A549 (cell line): ENCODE measurements around the gene SLC17A9. TPM values are rescaled to one million over a fixed set of nuclear protein-coding genes. Genes with fewer than 3 reads are reported as not detected.

Experiments used
- ATAC-seq, 2 experiments: fragments of 200-7000 bp in 1 of 2; fragments of >200 bp in 1 of 2; cut with Nextera tagmentation in 1 of 2; cut with Tn5 transposase in 1 of 2; 3 replicates each; pipeline versions ENCODE4 v1.8.0 to v1.9.1; 2018 to 2020; ENCODE audit warnings: mild to moderate bottlenecking in 1 of 2, moderate library complexity in 1 of 2
- CTCF ChIA-PET: fragments of 300-600 bp; sonication (Branson Sonifier 250); formaldehyde crosslinking; extraction: SDS; loops from one replicate; lab custom pipeline; 2021; ENCODE audit warnings: antibody characterized with exemption, inconsistent platforms; lab: Yijun Ruan, JAX
- POLR2A ChIA-PET: fragments of 350-600 bp; formaldehyde crosslinking; extraction: SDS; loops from one replicate; lab custom pipeline; 2021; ENCODE audit warnings: antibody characterized with exemption, inconsistent platforms; lab: Yijun Ruan, JAX
- DNase-seq, 2 experiments: peaks; one replicate each; pipeline versions ENCODE4 v3.0.0 to v3.0.0-alpha.2; 2011 to 2016; ENCODE audit warnings: low read depth in 1 of 2, low spot score in 1 of 2
- FAIRE-seq: peaks from 2 replicates; lab custom pipeline; 2011; peaks lifted over from hg19 to GRCh38; lab: Jason Lieb, UNC
- H3K27ac ChIP-seq, 2 experiments: fragments of >200 bp; sonication (Bioruptor Twin); formaldehyde crosslinking; 3 replicates each; pipeline ENCODE4 v1.5.1; 2016 to 2017
- H3K4me1 ChIP-seq: fragments of >200 bp; sonication (Bioruptor Twin); formaldehyde crosslinking; 3 replicates; pipeline ENCODE4 v1.6.1; 2016
- H3K4me2 ChIP-seq: fragments of >200 bp; sonication (Bioruptor Twin); formaldehyde crosslinking; 3 replicates; pipeline ENCODE4 v1.6.1; 2016
- H3K4me3 ChIP-seq: fragments of >200 bp; sonication (Bioruptor Twin); formaldehyde crosslinking; 3 replicates; pipeline ENCODE4 v1.5.1; 2016
- H3K9me3 ChIP-seq: fragments of >200 bp; sonication (Bioruptor Twin); formaldehyde crosslinking; 3 replicates; pipeline ENCODE4 v1.6.1; 2016
- CBX2 ChIP-seq: fragments of 200-600 bp; sonication (generic); IDR thresholded peaks from 2 replicates; pipeline ENCODE4 v1.6.1; 2016; ENCODE audit warnings: low read depth, mild to moderate bottlenecking, borderline replicate concordance
- CTCF ChIP-seq: fragments of >200 bp; sonication (Bioruptor Twin); formaldehyde crosslinking; IDR thresholded peaks from 3 replicates; pipeline ENCODE4 v1.5.1; 2016
- EHF ChIP-seq: fragments of 250-450 bp; sonication (Bioruptor Pico); IDR thresholded peaks from 2 replicates; pipeline ENCODE4 v1.5.0; 2020; ENCODE audit warnings: mild to moderate bottlenecking
- EHMT2 ChIP-seq: fragments of 200-600 bp; sonication (generic); IDR thresholded peaks from 2 replicates; pipeline ENCODE4 v1.6.1; 2016; ENCODE audit warnings: antibody characterized with exemption, low read depth, mild to moderate bottlenecking, moderate library complexity
- EP300 ChIP-seq, 2 experiments: fragments of >200 bp; sonication (Bioruptor Twin); formaldehyde crosslinking; IDR thresholded peaks; 2 replicates in 1 of 2; 3 replicates in 1 of 2; pipeline ENCODE4 v1.6.1; 2016 to 2017
- ESRRA ChIP-seq: fragments of 150-350 bp; IDR thresholded peaks from 2 replicates; pipeline ENCODE4 v1.6.1; 2014; ENCODE audit warnings: mild to moderate bottlenecking, low read length, borderline replicate concordance
- FOXS1 ChIP-seq: fragments of 250-450 bp; sonication (Bioruptor Pico); IDR thresholded peaks from 2 replicates; pipeline ENCODE4 v1.5.0; 2020; ENCODE audit warnings: mild to moderate bottlenecking, moderate library complexity
- HDAC2 ChIP-seq: fragments of 200-600 bp; sonication (generic); IDR thresholded peaks from 2 replicates; pipeline ENCODE4 v1.6.1; 2016
- HES2 ChIP-seq: fragments of >200 bp; sonication (Bioruptor Twin); formaldehyde crosslinking; IDR thresholded peaks from 2 replicates; pipeline ENCODE4 v1.6.1; 2016
- HEYL ChIP-seq: fragments of 250-450 bp; sonication (Bioruptor Pico); IDR thresholded peaks from 2 replicates; pipeline ENCODE4 v1.8.0; 2021; ENCODE audit warnings: mild to moderate bottlenecking, moderate library complexity
- HOXA7 ChIP-seq: fragments of 250-450 bp; sonication (Bioruptor Pico); IDR thresholded peaks from 2 replicates; pipeline ENCODE4 v1.5.0; 2020; ENCODE audit warnings: mild to moderate bottlenecking, moderate library complexity
- HOXB5 ChIP-seq: fragments of 250-450 bp; sonication (Bioruptor Pico); IDR thresholded peaks from 2 replicates; pipeline ENCODE4 v1.5.0; 2020; ENCODE audit warnings: mild to moderate bottlenecking, moderate library complexity
- KDM1A ChIP-seq: fragments of 200-600 bp; sonication (generic); IDR thresholded peaks from 2 replicates; pipeline ENCODE4 v1.6.1; 2016; ENCODE audit warnings: low read depth, mild to moderate bottlenecking
- MAFK ChIP-seq: fragments of 450-650 bp; IDR thresholded peaks from 2 replicates; pipeline ENCODE4 v1.6.1; 2014; ENCODE audit not compliant: partially characterized antibody
- MAZ ChIP-seq: fragments of 150-350 bp; IDR thresholded peaks from 2 replicates; pipeline ENCODE4 v1.6.1; 2014; ENCODE audit warnings: antibody characterized with exemption, low read depth, low read length, borderline replicate concordance
- MYC ChIP-seq: IDR thresholded peaks from 2 replicates; pipeline ENCODE4 v1.6.1; 2012; ENCODE audit warnings: mild to moderate bottlenecking, inconsistent platforms, low read length, improper control_type of control experiment, borderline replicate concordance
- REST ChIP-seq: fragments of 200-600 bp; sonication (generic); IDR thresholded peaks from 2 replicates; pipeline ENCODE4 v1.6.1; 2016; ENCODE audit warnings: antibody characterized with exemption, mild to moderate bottlenecking, moderate library complexity
- RNF2 ChIP-seq: fragments of 200-600 bp; sonication (generic); IDR thresholded peaks from 2 replicates; pipeline ENCODE4 v1.6.1; 2016; ENCODE audit warnings: low read depth, mild to moderate bottlenecking, antibody characterized with exemption, moderate library complexity, borderline replicate concordance
- SREBF2 ChIP-seq: fragments of 450-650 bp; IDR thresholded peaks from 2 replicates; pipeline ENCODE4 v1.6.1; 2014; ENCODE audit warnings: mild to moderate bottlenecking, moderate library complexity
- TFCP2L1 ChIP-seq: fragments of 250-450 bp; sonication (Bioruptor Pico); IDR thresholded peaks from 2 replicates; pipeline ENCODE4 v1.5.0; 2021; ENCODE audit warnings: mild to moderate bottlenecking
- TP53 ChIP-seq: fragments of 250-450 bp; sonication (Bioruptor Pico); IDR thresholded peaks from 2 replicates; pipeline ENCODE4 v1.5.0; 2021; ENCODE audit warnings: mild to moderate bottlenecking, moderate library complexity
- ZNF302 ChIP-seq: fragments of 250-450 bp; sonication (Bioruptor Pico); IDR thresholded peaks from 2 replicates; pipeline ENCODE4 v1.9.0; 2021; ENCODE audit warnings: inconsistent platforms, mild to moderate bottlenecking, moderate library complexity
- WGBS: methylation state at CpG from one replicate; pipeline ENCODE4 v1.1.6; 2017; ENCODE audit errors: missing lambda C conversion rate; 5-methylcytosine and 5-hydroxymethylcytosine counted together
- polyA plus RNA-seq, 4 experiments: library from polyadenylated mRNA; depleted of rRNA in 3 of 4; stranded (reverse); fragments of >200 nt; fragmentation: RNase III in 1 of 4; extraction: RNeasy Plus Mini Kit Qiagen cat#74134 plus additional on column Dnase treatment in 1 of 4; gene quantifications; 2 replicates in 3 of 4; 3 replicates in 1 of 4; pipeline ENCODE4 v1.2.3, GENCODE V29; 2011 to 2017
- TF ChIP-seq, protein P1 (sequence below): fragments of 150-350 bp; IDR thresholded peaks from 2 replicates; pipeline ENCODE4 v1.6.1; 2014; ENCODE audit warnings: low read depth, mild to moderate bottlenecking, low read length
- TF ChIP-seq, protein P2 (sequence below): fragments of 250-450 bp; sonication (Bioruptor Pico); IDR thresholded peaks from 2 replicates; pipeline ENCODE4 v1.5.0; 2021; ENCODE audit warnings: mild to moderate bottlenecking, moderate library complexity, borderline replicate concordance

Gene SLC17A9
- polyA plus RNA-seq, 2 of the 4 experiments (the other 2 are of a cell fraction), result 0.05 TPM; not detected in 1

GRCh38 chr20:62944746-62945145 lies 7.8 kb upstream of the SLC17A9 start:
- DNase-seq (no peak), ATAC-seq (no peak)
- H3K4me1 ChIP-seq, result peaks cover 2% of the 10 kb centered on the region; the same call in 2 of the 3 replicates
- no peak overlapping the region for H3K4me3 ChIP-seq
- no peak for TF ChIP-seq EP300 (IDR thresholded peaks at IDR 0.05)
- no peak for TF ChIP-seq KDM1A
- no peak for TF ChIP-seq HOXA7 (CRISPR knock-in tag)
- TF ChIP-seq HOXB5 (CRISPR knock-in tag), result no peak
- TF ChIP-seq, all 56 proteins: peak for 0
- FAIRE-seq, result no peak
- ChIA-PET POLR2A (no interaction called here), CTCF (interaction anchor here (0.6 to 1.7 kb wide), 4 partner anchors 38 to 1248 kb away, joined by 3 to 5 read pairs (median 4); no protein-coding TSS in a partner anchor)
- Histone ChIP-seq H3K27ac (no peak overlapping the region), H3K4me2 (no peak overlapping the region), H3K9me3 (peaks cover 8% of the 10 kb centered on the region; the same call in 2 of the 3 replicates)
- WGBS, result 95% methylated on average over 10 of the region's 10 CpGs

DNA sequence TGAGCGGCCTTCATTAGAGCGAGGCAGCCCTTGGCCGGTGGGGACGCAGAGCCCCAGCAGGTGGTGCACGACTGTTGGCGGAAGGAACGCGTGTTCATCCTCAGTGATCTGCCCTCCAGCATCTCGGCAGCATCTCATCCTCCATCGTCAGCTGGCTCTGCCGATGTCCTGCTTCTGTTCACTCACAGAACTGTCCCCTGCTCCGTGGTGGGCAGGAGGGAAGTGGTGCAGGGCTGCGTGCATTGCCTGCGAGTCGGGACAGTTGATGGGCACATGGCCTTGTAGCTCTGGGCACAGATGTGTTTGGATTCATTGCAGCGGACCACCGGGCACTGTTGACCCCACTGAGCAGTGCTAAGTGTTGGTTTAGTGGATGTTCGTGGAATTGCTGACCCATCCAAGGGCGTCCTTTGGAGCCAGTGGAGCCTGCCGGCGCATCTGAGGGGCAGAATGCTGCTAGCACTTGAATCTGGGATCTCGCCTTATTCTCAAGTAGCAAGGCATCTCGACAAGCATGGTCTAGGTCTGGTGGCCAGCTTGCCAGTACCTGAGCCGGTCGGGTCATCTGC lies 6.7 kb upstream of the SLC17A9 start:
- Histone ChIP-seq H3K4me1 (no peaks in the 10 kb centered on the region), H3K4me3 (no peak overlapping the region), H3K9me3 (peaks cover 8% of the 10 kb centered on the region; the same call in 2 of the 3 replicates), H3K27ac (no peak overlapping the region), H3K4me2 (no peak overlapping the region)
- FAIRE-seq (no peak), DNase-seq (no peak), ATAC-seq (no peak)
- ChIA-PET POLR2A (no interaction called here), CTCF (interaction anchor here (0.7 to 1.4 kb wide), 5 partner anchors 14 to 71 kb away, joined by 3 to 6 read pairs (median 3); no protein-coding TSS in a partner anchor)
- TF ChIP-seq TFCP2L1 (CRISPR knock-in tag), result no peak
- no peak for TF ChIP-seq SREBF2
- no peak for TF ChIP-seq KDM1A
- WGBS, result 93% methylated on average over 22 of the region's 25 CpGs

DNA sequence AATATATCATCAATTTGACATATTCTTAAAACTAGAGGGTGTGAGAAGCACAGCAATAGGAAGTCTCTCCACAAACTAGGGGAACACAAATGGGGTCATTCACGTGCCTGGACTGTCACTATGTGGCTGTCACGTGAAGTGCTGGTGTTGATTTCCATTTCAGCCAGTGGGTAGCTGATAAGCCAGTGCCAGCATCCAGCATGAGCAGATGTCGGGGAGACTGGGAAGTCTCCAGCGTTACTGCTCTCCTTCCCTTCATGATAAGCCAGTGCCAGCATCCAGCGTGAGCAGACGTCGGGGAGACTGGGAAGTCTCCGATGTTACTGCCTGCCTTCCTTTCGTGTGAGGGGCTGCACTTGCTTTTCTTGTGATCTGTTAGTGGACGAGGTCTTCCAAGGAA lies 5.6 kb upstream of the SLC17A9 start:
- H3K4me3 ChIP-seq, result no peak overlapping the region
- peaks cover 8% of the 10 kb centered on the region; the same call in 2 of the 3 replicates for H3K9me3 ChIP-seq
- ChIA-PET CTCF (interaction anchor here (0.8 to 1.4 kb wide), 4 partner anchors 13 to 72 kb away, joined by 3 to 6 read pairs (median 4); no protein-coding TSS in a partner anchor), POLR2A (no interaction called here)
- FAIRE-seq (no peak), DNase-seq (no peak), ATAC-seq (no peak)
- H3K27ac ChIP-seq, result no peak overlapping the region
- WGBS, result 91% methylated on average over 10 of the region's 10 CpGs
- no peaks in the 10 kb centered on the region for H3K4me1 ChIP-seq
- H3K4me2 ChIP-seq, result no peak overlapping the region
- TF ChIP-seq MAZ (no peak), MYC (no peak), EHF (CRISPR knock-in tag) (no peak), TFCP2L1 (CRISPR knock-in tag) (no peak), HDAC2 (no peak), FOXS1 (no peak), RNF2 (no peak), ZNF302 (CRISPR knock-in tag) (no peak), HES2 (no peak), HEYL (no peak), MAFK (no peak), TP53 (CRISPR knock-in tag) (no peak), CTCF (no peak), REST (no peak), EHMT2 (no peak), ESRRA (no peak), CBX2 (no peak)
- TF ChIP-seq, protein P1, sequence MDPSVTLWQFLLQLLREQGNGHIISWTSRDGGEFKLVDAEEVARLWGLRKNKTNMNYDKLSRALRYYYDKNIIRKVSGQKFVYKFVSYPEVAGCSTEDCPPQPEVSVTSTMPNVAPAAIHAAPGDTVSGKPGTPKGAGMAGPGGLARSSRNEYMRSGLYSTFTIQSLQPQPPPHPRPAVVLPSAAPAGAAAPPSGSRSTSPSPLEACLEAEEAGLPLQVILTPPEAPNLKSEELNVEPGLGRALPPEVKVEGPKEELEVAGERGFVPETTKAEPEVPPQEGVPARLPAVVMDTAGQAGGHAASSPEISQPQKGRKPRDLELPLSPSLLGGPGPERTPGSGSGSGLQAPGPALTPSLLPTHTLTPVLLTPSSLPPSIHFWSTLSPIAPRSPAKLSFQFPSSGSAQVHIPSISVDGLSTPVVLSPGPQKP, result no peak
- TF ChIP-seq, protein P2, sequence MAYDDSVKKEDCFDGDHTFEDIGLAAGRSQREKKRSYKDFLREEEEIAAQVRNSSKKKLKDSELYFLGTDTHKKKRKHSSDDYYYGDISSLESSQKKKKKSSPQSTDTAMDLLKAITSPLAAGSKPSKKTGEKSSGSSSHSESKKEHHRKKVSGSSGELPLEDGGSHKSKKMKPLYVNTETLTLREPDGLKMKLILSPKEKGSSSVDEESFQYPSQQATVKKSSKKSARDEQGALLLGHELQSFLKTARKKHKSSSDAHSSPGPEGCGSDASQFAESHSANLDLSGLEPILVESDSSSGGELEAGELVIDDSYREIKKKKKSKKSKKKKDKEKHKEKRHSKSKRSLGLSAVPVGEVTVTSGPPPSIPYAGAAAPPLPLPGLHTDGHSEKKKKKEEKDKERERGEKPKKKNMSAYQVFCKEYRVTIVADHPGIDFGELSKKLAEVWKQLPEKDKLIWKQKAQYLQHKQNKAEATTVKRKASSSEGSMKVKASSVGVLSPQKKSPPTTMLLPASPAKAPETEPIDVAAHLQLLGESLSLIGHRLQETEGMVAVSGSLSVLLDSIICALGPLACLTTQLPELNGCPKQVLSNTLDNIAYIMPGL, result no peak
